Stimulated activated CD4-positive, alpha-beta T cell treated with anti-CD3 and anti-CD28 coated beads, Interleukin-4, amount 100 ng/mL, for 1 hour (primary cell): ENCODE data around the gene BMAL1.

Source experiments
- DNase-seq: peaks from one replicate; pipeline ENCODE4 v3.0.0-alpha.2; 2020

The BMAL1 gene

GRCh38 chr11:13347901-13348300 is 70.3 kb downstream of the BMAL1 start:
- no peak for DNase-seq

GRCh38 chr11:13348305-13348704 is 70.7 kb downstream of the BMAL1 start:
- no peak for DNase-seq

- no peak for DNase-seq
These were observed 71.5 kb downstream of the BMAL1 start for GRCh38 chr11:13349046-13349445.

- DNase-seq, result no peak
These were observed 72.0 kb downstream of the BMAL1 start for GRCh38 chr11:13349581-13349980.

GRCh38 chr11:13352711-13353110 is 75.1 kb downstream of the BMAL1 start:
- DNase-seq, result no peak

- no peak for DNase-seq
These were observed 76.7 kb downstream of the BMAL1 start for GRCh38 chr11:13354335-13354734.

GRCh38 chr11:13355191-13355590 is 77.6 kb downstream of the BMAL1 start:
- no peak for DNase-seq

- no peak for DNase-seq
These were observed 79.6 kb downstream of the BMAL1 start for GRCh38 chr11:13357232-13357631.

- DNase-seq, result no peak
These were observed 81.1 kb downstream of the BMAL1 start for GRCh38 chr11:13358596-13359270.

GRCh38 chr11:13362596-13363109 is 85.1 kb downstream of the BMAL1 start:
- no peak for DNase-seq

- DNase-seq, result no peak
These were observed 86.8 kb downstream of the BMAL1 start for GRCh38 chr11:13364388-13364787.

- DNase-seq, result no peak
These were observed 88.9 kb downstream of the BMAL1 start for GRCh38 chr11:13366266-13367026.

- DNase-seq, result no peak
These were observed 89.5 kb downstream of the BMAL1 start for GRCh38 chr11:13367115-13367514.

- DNase-seq, result no peak
These were observed 90.5 kb downstream of the BMAL1 start for GRCh38 chr11:13368041-13368446.

- no peak for DNase-seq
These were observed 95.6 kb downstream of the BMAL1 start for GRCh38 chr11:13373216-13373615.

- DNase-seq, result no peak
These were observed 98.2 kb downstream of the BMAL1 start for GRCh38 chr11:13375798-13376197.

GRCh38 chr11:13376402-13376801 is 98.8 kb downstream of the BMAL1 start:
- DNase-seq, result no peak

- no peak for DNase-seq
These were observed 99.2 kb downstream of the BMAL1 start for GRCh38 chr11:13376838-13377237.

- no peak for DNase-seq
These were observed 100.7 kb downstream of the BMAL1 start for GRCh38 chr11:13378316-13378715.

GRCh38 chr11:13380731-13381130 is 103.1 kb downstream of the BMAL1 start:
- no peak for DNase-seq

GRCh38 chr11:13382751-13383150 is 105.2 kb downstream of the BMAL1 start:
- DNase-seq, result no peak

GRCh38 chr11:13384908-13385640 is 107.5 kb downstream of the BMAL1 start:
- no peak for DNase-seq

- DNase-seq, result no peak
These were observed 109.0 kb downstream of the BMAL1 start for GRCh38 chr11:13386567-13386966.

- DNase-seq, result no peak
These were observed 111.2 kb downstream of the BMAL1 start for GRCh38 chr11:13388741-13389140.
